Measurements from ENCODE around the gene CLTCL1. TPM values are rescaled to one million over a fixed set of nuclear protein-coding genes. Genes with fewer than 3 reads are reported as not detected.

Gene CLTCL1
- total and polyA plus RNA-seq, 9 of the 15 experiments (the other 6 are each of a cell fraction or from before 2014, with no cell fraction given), result 1.1 to 11.7 (median 5.0) TPM

DNA sequence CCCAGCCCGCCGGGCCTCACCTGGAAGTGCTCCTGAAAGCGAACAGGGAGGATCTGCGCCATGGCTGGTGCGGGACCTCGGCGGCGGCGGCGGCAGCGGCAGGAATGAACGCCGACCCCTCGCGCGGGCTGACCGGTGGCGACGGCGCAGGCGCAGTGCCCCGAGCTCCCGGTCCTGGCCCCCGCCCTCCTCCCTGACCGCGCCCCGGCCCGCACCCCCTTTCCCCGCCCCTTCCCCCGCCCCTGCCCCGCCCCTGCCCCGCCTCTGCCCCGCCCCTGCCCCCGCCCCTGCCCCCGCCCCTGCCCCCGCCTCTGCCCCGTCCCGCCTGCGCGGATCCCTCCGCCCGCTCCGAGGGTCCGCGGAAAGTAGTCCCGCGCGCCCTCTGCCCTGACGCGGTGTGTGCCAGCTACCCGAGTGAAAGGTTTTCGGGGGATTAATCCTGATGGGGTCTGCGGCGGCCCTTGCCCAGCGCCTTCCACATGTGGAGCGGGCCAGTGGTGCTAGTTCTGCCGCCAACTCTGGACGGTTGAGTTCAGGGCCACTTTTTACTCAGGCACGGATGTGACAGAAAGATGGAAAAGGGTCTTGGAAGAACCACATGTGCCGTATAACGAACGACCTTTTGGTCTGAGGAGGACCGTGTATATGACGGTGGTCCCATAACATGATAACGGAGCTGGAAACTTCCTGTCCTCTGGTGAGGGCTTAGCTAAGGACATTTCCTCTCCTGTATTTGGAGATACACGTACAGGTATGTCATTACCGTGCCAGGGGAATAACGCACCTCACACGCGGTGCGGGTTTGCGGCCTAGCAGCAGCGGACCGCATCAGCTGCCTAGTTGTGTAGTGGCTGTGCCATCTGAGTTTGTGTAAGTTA, at the start of gene CLTCL1 (continued):
- TF ChIP-seq FOXJ2 (tag; IDR thresholded peaks at IDR 0.05), result no peak
- no peak for TF ChIP-seq ZFP36 (IDR thresholded peaks at IDR 0.05; ENCODE audit: low read depth, low read length, partially characterized antibody)
- no peak for TF ChIP-seq ZNF445 (CRISPR knock-in tag; IDR thresholded peaks at IDR 0.05; ENCODE audit: low read depth)
- TF ChIP-seq GATAD2B (IDR thresholded peaks at IDR 0.05; ENCODE audit: borderline replicate concordance), result peak; percentile 91
- TF ChIP-seq, protein P1, sequence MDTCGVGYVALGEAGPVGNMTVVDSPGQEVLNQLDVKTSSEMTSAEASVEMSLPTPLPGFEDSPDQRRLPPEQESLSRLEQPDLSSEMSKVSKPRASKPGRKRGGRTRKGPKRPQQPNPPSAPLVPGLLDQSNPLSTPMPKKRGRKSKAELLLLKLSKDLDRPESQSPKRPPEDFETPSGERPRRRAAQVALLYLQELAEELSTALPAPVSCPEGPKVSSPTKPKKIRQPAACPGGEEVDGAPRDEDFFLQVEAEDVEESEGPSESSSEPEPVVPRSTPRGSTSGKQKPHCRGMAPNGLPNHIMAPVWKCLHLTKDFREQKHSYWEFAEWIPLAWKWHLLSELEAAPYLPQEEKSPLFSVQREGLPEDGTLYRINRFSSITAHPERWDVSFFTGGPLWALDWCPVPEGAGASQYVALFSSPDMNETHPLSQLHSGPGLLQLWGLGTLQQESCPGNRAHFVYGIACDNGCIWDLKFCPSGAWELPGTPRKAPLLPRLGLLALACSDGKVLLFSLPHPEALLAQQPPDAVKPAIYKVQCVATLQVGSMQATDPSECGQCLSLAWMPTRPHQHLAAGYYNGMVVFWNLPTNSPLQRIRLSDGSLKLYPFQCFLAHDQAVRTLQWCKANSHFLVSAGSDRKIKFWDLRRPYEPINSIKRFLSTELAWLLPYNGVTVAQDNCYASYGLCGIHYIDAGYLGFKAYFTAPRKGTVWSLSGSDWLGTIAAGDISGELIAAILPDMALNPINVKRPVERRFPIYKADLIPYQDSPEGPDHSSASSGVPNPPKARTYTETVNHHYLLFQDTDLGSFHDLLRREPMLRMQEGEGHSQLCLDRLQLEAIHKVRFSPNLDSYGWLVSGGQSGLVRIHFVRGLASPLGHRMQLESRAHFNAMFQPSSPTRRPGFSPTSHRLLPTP (IDR thresholded peaks at IDR 0.05; ENCODE audit: borderline replicate concordance, extremely low read depth, insufficient read length), result no peak
- TF ChIP-seq, protein P2, sequence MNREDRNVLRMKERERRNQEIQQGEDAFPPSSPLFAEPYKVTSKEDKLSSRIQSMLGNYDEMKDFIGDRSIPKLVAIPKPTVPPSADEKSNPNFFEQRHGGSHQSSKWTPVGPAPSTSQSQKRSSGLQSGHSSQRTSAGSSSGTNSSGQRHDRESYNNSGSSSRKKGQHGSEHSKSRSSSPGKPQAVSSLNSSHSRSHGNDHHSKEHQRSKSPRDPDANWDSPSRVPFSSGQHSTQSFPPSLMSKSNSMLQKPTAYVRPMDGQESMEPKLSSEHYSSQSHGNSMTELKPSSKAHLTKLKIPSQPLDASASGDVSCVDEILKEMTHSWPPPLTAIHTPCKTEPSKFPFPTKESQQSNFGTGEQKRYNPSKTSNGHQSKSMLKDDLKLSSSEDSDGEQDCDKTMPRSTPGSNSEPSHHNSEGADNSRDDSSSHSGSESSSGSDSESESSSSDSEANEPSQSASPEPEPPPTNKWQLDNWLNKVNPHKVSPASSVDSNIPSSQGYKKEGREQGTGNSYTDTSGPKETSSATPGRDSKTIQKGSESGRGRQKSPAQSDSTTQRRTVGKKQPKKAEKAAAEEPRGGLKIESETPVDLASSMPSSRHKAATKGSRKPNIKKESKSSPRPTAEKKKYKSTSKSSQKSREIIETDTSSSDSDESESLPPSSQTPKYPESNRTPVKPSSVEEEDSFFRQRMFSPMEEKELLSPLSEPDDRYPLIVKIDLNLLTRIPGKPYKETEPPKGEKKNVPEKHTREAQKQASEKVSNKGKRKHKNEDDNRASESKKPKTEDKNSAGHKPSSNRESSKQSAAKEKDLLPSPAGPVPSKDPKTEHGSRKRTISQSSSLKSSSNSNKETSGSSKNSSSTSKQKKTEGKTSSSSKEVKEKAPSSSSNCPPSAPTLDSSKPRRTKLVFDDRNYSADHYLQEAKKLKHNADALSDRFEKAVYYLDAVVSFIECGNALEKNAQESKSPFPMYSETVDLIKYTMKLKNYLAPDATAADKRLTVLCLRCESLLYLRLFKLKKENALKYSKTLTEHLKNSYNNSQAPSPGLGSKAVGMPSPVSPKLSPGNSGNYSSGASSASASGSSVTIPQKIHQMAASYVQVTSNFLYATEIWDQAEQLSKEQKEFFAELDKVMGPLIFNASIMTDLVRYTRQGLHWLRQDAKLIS (CRISPR knock-in tag; IDR thresholded peaks at IDR 0.05), result no peak
- TF ChIP-seq, protein P3, sequence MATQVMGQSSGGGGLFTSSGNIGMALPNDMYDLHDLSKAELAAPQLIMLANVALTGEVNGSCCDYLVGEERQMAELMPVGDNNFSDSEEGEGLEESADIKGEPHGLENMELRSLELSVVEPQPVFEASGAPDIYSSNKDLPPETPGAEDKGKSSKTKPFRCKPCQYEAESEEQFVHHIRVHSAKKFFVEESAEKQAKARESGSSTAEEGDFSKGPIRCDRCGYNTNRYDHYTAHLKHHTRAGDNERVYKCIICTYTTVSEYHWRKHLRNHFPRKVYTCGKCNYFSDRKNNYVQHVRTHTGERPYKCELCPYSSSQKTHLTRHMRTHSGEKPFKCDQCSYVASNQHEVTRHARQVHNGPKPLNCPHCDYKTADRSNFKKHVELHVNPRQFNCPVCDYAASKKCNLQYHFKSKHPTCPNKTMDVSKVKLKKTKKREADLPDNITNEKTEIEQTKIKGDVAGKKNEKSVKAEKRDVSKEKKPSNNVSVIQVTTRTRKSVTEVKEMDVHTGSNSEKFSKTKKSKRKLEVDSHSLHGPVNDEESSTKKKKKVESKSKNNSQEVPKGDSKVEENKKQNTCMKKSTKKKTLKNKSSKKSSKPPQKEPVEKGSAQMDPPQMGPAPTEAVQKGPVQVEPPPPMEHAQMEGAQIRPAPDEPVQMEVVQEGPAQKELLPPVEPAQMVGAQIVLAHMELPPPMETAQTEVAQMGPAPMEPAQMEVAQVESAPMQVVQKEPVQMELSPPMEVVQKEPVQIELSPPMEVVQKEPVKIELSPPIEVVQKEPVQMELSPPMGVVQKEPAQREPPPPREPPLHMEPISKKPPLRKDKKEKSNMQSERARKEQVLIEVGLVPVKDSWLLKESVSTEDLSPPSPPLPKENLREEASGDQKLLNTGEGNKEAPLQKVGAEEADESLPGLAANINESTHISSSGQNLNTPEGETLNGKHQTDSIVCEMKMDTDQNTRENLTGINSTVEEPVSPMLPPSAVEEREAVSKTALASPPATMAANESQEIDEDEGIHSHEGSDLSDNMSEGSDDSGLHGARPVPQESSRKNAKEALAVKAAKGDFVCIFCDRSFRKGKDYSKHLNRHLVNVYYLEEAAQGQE (IDR thresholded peaks at IDR 0.05; ENCODE audit: borderline replicate concordance), result peak; percentile 26; the same call in 1 of the 2 replicates
- TF ChIP-seq, protein P3 (CRISPR knock-in tag; IDR thresholded peaks at IDR 0.05; ENCODE audit: low read depth), result peak; percentile 87
- no peak for TF ChIP-seq ADNP (tag; IDR thresholded peaks at IDR 0.05)
